Measurements from ENCODE around the gene CPT1C. TPM values are rescaled to one million over a fixed set of nuclear protein-coding genes. Genes with fewer than 3 reads are reported as not detected.

Gene CPT1C
- total RNA-seq, 4 donors from 2014 or later: 1.5 to 10.9 (median 2.2) TPM

DNA sequence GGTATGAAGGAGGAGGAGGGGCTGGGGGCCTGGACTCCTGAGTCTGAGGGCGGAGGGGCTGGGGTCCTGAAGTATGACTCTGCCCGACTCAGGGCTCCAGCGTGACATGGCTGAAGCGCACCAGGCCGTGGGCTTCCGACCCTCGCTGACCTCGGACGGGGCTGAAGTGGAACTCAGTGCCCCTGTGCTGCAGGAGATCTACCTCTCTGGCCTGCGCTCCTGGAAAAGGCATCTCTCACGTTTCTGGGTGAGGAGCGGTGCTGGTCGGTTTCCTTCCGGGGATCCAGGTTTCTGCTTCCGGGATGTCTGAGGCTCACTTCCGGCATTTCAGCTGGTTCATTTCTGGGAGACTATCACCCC lies 1.2 kb downstream of the CPT1C start:
- peaks cover 42% of the 10 kb centered on the region for H3K27me3 ChIP-seq
- H3K4me1 ChIP-seq: peaks cover 11 to 26% (median 20%) of the 10 kb centered on the region in 4 donors
- intact Hi-C loops (cut with DNase I; ENCODE audit: low total_unique reads) (no loop called here), in situ Hi-C loops (cut with MboI; ENCODE audit: low pct_ligation_motif_present in 1 of 4, low pct_unique_long_range_greater_than_20kb in 1 of 4, low sequenced_read_pairs in 3 of 4) (no loop called here)
- H3K27ac ChIP-seq: no peak overlapping the region
- no peak for TF ChIP-seq EP300 (IDR thresholded peaks at IDR 0.05; ENCODE audit: low read depth)
- no peak for TF ChIP-seq POLR2AphosphoS5 (IDR thresholded peaks at IDR 0.05)
- no peak for TF ChIP-seq POLR2A (IDR thresholded peaks at IDR 0.05)
- no peak for TF ChIP-seq CTCF (IDR thresholded peaks at IDR 0.05)
- DNase-seq: no peak
- no peak overlapping the region for H3K4me3 ChIP-seq
- no peaks in the 10 kb centered on the region for H3K9me3 ChIP-seq
- WGBS, 2 donors (ENCODE audit: low coverage in 1 of 2): 76% methylated on average over 16 of the region's 16 CpGs; no CpG with 5 or more reads in 1 of the 2 donors
- H3K36me3 ChIP-seq: no peaks in the 10 kb centered on the region

- Histone ChIP-seq H3K36me3 (no peaks in the 10 kb centered on the region), H3K4me3 (no peak overlapping the region), H3K9me3 (no peaks in the 10 kb centered on the region), H3K27ac (no peak overlapping the region), H3K27me3 (peaks cover 27% of the 10 kb centered on the region), H3K4me1 (peaks cover 0 to 6% (median 3%) of the 10 kb centered on the region in 4 donors)
- 70 to 100% methylated on average over 2 to 6 of the region's 6 CpGs for WGBS, 2 donors (ENCODE audit: low coverage in 1 of 2)
- no peak for DNase-seq
- TF ChIP-seq CTCF (IDR thresholded peaks at IDR 0.05) (no peak), EP300 (IDR thresholded peaks at IDR 0.05; ENCODE audit: low read depth) (no peak), POLR2A (IDR thresholded peaks at IDR 0.05) (no peak)
- in situ Hi-C loops (cut with MboI; ENCODE audit: low pct_ligation_motif_present in 1 of 4, low pct_unique_long_range_greater_than_20kb in 1 of 4, low sequenced_read_pairs in 3 of 4): no loop called here
- intact Hi-C loops (cut with DNase I; ENCODE audit: low total_unique reads): no loop called here
These were observed 5.2 kb downstream of the CPT1C start for GRCh38 chr19:49696115-49696514.

- no peaks in the 10 kb centered on the region for H3K36me3 ChIP-seq
- no peak for TF ChIP-seq EP300 (IDR thresholded peaks at IDR 0.05; ENCODE audit: low read depth)
- TF ChIP-seq POLR2A (IDR thresholded peaks at IDR 0.05): no peak
- TF ChIP-seq POLR2AphosphoS5 (IDR thresholded peaks at IDR 0.05): no peak
- no peak for TF ChIP-seq CTCF (IDR thresholded peaks at IDR 0.05)
- 92% methylated on average over 7 of the region's 7 CpGs; no CpG with 5 or more reads in 1 of the 2 donors for WGBS, 2 donors (ENCODE audit: low coverage in 1 of 2)
- peaks cover 24% of the 10 kb centered on the region for H3K27me3 ChIP-seq
- H3K4me3 ChIP-seq: no peak overlapping the region
- DNase-seq: no peak
- no peak overlapping the region for H3K27ac ChIP-seq
- H3K9me3 ChIP-seq: no peaks in the 10 kb centered on the region
- no peaks in the 10 kb centered on the region for H3K4me1 ChIP-seq
- intact Hi-C loops (cut with DNase I; ENCODE audit: low total_unique reads) (no loop called here), in situ Hi-C loops (cut with MboI; ENCODE audit: low pct_ligation_motif_present in 1 of 4, low pct_unique_long_range_greater_than_20kb in 1 of 4, low sequenced_read_pairs in 3 of 4) (no loop called here)
These were observed 5.9 kb downstream of the CPT1C start for GRCh38 chr19:49696865-49697264.

GRCh38 chr19:49699364-49699763 lies 8.4 kb downstream of the CPT1C start:
- Histone ChIP-seq H3K4me1 (no peaks in the 10 kb centered on the region), H3K36me3 (no peaks in the 10 kb centered on the region), H3K4me3 (no peak overlapping the region), H3K27me3 (peaks cover 14% of the 10 kb centered on the region), H3K9me3 (no peaks in the 10 kb centered on the region), H3K27ac (no peak overlapping the region)
- no peak for DNase-seq
- intact Hi-C loops (cut with DNase I; ENCODE audit: low total_unique reads) (no loop called here), in situ Hi-C loops (cut with MboI; ENCODE audit: low pct_ligation_motif_present in 1 of 4, low pct_unique_long_range_greater_than_20kb in 1 of 4, low sequenced_read_pairs in 3 of 4) (no loop called here)
- no peak for TF ChIP-seq POLR2AphosphoS5 (IDR thresholded peaks at IDR 0.05)
- TF ChIP-seq POLR2A (IDR thresholded peaks at IDR 0.05): no peak
- no peak for TF ChIP-seq CTCF (IDR thresholded peaks at IDR 0.05)
- TF ChIP-seq EP300 (IDR thresholded peaks at IDR 0.05; ENCODE audit: low read depth): no peak
- 73 to 80% methylated on average over 1 to 5 of the region's 5 CpGs for WGBS, 2 donors (ENCODE audit: low coverage in 1 of 2)
